ENCODE data around the gene PTHLH.

PTHLH gene

GRCh38 chr12:27934276-27934675, 38.3 kb downstream of the PTHLH start:
- no peak for FAIRE-seq

GRCh38 chr12:27931390-27931789, 41.1 kb downstream of the PTHLH start:
- FAIRE-seq, result no peak

- no peak for FAIRE-seq
Measured at GRCh38 chr12:27927347-27927746, 45.2 kb downstream of the PTHLH start.

GRCh38 chr12:27924350-27925135, 48.0 kb downstream of the PTHLH start:
- FAIRE-seq, result no peak

GRCh38 chr12:27922531-27923139, 49.9 kb downstream of the PTHLH start:
- no peak for FAIRE-seq

- FAIRE-seq, result no peak
Measured at GRCh38 chr12:27919671-27920235, 52.8 kb downstream of the PTHLH start.

GRCh38 chr12:27915536-27915935, 57.0 kb downstream of the PTHLH start:
- FAIRE-seq, result no peak

GRCh38 chr12:27915021-27915420, 57.5 kb downstream of the PTHLH start:
- no peak for FAIRE-seq

GRCh38 chr12:27913999-27914614, 58.4 kb downstream of the PTHLH start:
- no peak for FAIRE-seq

- FAIRE-seq, result no peak
Measured at GRCh38 chr12:27911397-27911796, 61.1 kb downstream of the PTHLH start.

Measured in G401.6 (cell line).